ENCODE measurements around the gene MRPS17.

Gene MRPS17

DNA sequence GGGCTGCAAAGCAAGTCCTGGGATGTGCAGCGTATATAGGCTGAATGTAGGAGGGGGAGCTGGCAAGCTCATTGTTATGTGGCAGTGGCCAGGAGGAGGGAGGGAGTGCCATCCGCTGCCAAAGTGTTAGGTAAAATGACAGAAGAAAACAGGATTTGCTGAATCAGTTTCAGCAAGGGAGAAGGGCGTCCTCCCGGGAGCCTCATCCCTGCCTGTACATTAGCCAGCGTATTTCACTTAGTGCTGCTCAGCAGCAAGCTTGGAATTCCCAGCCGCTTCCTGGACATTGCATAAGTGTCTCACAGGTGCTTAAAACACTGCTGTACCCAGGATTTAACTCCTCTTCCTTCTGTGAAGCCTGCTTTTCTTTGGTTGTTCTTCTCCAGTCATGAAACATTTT is 15.2 kb downstream of the MRPS17 start:
- no peak for DNase-seq

DNA sequence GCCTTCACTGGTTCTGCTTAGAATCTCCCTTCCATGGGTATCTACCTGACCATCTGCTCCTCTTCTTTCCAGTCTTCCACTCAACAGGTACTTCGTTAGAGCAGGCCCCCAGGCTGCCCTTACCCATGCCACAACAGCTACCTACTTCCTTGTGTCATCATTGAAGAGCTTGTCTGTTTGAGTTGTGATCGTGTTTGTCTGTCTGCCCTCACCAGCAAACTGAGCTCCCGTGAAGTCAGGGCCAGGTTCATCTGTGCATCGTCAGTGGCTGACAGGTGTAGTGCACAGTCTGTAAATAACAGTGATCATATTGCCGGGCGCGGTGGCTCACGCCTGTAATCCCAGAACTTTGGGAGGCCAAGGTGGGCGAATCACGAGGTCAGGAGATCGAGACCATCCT is 17.7 kb downstream of the MRPS17 start:
- DNase-seq, result no peak
- intact Hi-C loops (cut with DNase I), result no loop called here

More for the DNA sequence above, 15.2 kb downstream of the MRPS17 start:
- intact Hi-C loops (cut with DNase I), result no loop called here

DNA sequence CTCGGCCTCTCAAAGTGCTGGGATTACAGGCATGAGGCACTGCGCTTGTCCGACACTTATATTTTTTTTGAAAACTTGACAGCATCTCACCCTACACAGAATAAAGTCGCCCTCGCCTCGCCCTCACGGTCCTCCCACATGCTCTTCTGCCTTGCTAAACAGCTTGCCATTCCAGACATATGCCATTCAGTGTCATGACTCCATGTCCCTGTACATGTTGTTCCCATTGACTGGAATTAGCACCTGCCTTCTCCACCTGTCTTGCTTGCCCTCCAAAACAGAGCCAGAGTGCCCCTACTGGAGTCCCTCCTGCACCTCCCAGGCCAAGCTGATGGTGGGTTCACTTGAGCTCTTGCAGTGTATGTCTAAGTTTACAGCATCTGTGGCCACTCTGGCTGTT is 18.9 kb downstream of the MRPS17 start:
- intact Hi-C loops (cut with DNase I), result no loop called here
- DNase-seq, result peak in 21 of 42 donors; percentile 9 to 74 (median 35)

DNA sequence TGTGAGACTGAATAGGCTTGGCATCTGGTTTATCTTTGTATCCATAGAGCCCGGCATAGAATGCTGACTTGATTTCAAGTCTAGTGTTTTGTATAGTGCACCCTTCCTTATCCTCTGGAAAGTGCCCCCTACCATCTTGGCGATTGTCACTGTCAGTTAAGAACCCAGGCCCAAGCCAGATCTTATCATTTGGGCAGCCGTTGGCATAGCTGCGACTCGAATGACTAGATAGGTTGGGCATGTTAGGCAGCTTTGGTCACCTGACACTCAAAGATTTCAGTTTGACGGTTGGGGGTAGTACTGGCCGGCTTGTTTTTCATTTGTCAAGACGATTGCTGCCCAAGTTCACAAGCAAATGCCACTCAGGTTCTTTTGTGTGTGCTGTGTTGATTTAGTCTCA is 19.3 kb downstream of the MRPS17 start:
- peak in 1 of 42 donors; percentile 21 for DNase-seq
- intact Hi-C loops (cut with DNase I), result no loop called here

DNA sequence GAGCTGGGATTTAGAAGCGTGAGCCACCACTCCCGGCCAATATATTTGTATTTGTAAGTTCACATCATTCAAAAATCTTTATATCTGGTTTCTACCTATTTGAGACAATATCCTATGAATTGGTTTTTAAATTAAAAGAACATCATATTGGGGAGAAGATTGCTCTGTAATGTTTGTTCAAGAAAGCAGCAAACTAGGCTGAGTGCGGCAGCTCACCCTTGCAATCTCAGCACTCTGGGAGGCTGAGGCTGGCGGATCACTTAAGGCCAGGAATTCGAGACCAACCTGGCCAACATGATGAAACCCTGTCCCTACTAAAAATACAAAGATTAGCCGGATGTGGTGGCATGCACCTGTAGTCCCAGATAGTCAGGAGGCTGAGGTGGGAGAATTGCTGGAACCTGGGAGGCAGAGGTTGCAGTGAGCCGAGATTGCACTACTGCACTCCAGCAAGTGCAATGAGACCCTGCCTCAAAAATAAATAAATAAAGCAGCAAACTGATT is 22.1 kb downstream of the MRPS17 start:
- DNase-seq, result peak in 1 of 42 donors; percentile 18
- intact Hi-C loops (cut with DNase I), result no loop called here

DNA sequence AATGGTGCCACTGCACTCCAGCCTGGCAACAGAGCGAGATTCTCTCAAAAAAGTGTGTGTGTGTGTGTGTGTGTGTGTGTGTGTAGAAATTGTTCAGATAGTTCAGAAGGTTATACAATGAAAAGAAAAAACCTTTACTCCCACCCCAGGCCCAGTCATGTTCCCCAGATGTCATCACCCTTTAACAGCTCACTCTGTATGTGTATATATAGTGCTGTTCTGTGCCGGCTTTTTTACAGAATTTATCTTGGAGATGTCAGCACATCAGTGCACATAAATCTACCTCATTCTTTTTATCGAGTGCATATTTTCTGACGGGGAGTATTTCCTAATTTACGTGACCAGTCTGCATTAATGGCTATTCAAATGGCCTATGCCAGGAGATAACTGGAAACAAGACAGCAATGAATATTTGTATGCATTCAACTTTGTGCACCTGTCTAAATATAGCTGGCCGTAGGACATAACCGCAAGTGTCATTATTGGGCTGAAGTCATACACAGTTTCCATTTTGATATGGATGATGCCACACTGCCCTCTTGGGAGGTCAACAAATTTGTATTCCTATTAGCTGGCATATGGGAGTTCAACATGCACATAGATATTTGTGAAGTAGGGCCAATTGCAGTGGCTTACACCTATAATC is 24.4 kb downstream of the MRPS17 start:
- peak in 10 of 42 donors; percentile 22 to 59 (median 35) for DNase-seq
- intact Hi-C loops (cut with DNase I), result no loop called here

DNA sequence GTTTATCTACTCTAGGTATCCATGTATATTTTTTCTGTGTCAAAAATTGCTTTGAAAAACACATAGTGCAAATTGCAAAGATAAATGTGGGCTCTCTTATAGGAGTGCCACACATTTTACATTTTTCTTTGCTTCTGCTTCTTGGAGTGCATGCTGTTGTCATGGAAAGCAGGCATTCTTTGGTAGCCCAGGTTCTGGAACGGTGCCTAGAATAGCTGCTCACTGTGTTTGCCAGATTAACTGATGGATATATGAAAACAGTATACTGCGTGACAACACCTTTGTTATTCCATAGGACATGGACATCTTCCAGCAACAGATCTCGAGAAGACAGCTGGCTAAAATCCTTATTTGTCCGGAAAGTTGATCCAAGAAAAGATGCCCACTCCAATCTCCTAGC is 26.2 kb downstream of the MRPS17 start:
- DNase-seq, result peak in 5 of 42 donors; percentile 13 to 51 (median 25)
- intact Hi-C loops (cut with DNase I), result no loop called here

DNA sequence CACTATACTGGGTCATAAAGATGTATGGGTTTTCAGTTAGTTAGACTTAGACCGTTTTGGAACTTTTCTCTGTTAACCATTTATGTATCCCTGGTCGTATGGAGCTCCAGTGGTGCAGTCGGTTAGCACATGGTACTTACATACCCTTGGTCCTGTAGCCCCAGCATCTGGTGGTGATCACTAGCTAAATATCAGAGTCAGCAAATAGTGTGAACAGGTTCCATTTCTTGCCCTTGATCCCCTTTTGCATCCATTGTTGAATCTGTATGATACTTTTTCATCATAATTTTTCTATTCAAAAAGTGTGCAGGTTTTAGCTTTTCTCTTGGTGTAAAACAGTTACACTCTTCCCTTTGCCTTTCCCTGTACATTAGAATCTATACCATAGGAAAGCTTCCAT is 28.6 kb downstream of the MRPS17 start:
- intact Hi-C loops (cut with DNase I), result no loop called here
- DNase-seq, result no peak

DNA sequence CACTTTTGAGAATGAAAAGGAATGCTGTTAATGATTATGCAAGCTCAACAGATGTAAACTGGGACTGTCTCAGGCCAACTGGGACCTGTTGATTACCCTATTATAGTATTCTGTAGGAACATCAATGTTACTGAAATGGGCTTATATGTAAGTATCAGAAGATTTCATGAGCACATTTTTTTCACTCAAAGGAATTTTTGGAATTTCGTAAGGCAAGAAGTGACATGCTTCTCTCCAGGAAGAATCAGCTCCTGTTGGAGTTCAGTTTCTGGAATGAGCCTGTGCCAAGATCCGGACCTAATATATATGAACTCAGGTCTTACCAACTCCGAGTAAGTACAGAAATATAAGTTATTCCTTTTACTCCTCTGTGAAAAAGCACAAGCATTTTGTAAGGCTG is 31.9 kb downstream of the MRPS17 start:
- DNase-seq, result no peak
- intact Hi-C loops (cut with DNase I), result no loop called here

DNA sequence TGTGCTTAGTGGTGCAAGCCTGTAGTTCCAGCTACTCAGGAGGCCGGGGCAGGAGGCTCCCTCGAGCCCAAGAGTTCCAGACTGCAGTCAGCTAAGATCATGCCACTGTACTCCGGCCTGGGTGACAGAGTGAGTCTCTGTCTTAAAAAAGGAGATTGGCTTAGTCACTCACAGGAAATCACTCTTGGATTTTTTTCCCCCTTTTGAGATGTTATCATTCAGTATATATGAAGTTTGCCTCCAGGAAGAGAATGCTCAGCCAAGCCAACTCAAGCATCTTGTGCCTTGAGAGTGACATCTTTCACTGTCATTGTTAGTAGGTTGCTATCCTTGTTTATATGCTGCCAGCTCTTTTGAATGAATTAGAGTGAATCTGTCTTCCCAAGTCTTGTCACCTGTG is 40.7 kb downstream of the MRPS17 start:
- no peak for DNase-seq
- intact Hi-C loops (cut with DNase I), result no loop called here

DNA sequence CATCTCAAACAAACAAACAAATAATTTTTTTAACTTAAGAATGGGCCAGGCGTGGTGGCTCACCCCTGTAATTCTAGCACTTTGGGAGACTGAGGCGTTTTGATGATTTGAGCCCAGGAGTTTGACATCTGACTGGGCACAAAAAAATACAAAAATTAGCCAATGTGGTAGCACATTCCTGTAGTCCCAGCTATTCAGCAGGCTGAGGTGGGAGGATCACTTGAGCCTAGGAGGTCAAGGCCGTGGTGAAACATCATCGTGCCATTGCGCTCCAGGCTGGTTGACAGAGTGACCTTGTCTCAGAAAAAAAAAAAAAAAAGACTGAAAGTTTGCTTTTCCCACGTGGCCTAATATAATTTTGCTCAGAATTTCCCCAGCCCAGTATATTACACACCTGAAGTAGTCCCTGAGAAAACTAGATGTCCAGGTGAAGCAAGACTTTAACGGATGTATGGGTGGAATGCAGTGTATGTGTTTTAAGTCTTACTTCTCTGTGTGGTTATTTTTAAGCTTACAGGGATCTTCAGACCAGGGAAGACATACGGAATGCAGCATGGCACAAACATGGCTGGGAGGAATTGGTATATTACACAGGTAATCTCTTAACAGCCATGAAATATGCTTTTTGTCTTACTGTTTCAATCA is 45.3 kb downstream of the MRPS17 start:
- no peak for DNase-seq
- intact Hi-C loops (cut with DNase I), result no loop called here

DNA sequence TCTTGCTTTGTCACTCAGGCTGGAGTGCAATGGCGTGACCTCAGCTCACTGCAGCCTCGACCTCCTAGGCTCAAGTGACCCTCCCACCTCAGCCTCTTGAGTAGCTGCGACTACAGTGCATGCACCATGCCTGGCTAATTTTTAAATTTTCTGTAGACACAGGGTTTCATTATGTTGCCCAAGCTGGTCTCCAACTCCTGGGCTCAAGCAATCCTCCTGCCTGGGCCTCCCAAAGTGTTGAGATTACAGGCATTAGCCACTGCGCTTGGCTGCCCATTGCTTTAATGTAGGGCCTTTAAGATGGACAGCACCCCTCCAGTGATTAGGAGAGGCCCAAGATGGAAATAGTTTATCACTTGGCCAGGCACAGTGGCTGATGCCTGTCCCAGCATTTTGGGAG is 52.1 kb downstream of the MRPS17 start:
- intact Hi-C loops (cut with DNase I), result no loop called here
- no peak for DNase-seq
